Measurements from ENCODE around the gene FOXP1.

DNA sequence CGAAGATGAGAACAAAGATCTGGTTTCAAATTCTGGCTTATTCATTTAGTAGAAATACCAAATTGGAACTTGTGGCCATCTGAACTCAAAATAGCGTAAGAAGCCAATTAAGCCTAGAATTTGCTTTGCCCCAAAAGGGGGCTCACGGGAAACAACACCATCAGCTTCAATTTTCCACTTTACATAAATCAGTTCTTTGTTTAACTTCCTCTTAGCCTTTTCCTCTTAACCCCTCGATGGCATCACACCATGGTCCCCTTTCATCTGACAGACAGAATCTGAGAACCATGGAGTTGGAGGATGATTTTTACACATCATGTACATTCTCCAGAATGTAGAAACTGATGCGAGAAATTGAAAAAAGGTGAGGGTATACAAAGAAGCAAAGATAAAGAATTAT, 207.0 kb downstream of the FOXP1 start:
- TF ChIP-seq SPI1 (IDR thresholded peaks at IDR 0.05; ENCODE audit: low read depth, low read length) (no peak), TAF1 (IDR thresholded peaks at IDR 0.05; ENCODE audit: low read depth, low read length) (no peak), POLR2A (IDR thresholded peaks at IDR 0.05; ENCODE audit: low read depth, low read length) (no peak)
